Duodenal mucosa (tissue), 2 donors: ENCODE measurements around the gene PLCH2.

Experiments
- H3K27ac ChIP-seq: one replicate; pipeline ENCODE4 v1.7.0; 2013; ENCODE audit warnings: low read depth, low read length
- H3K27me3 ChIP-seq, 2 donors: one replicate each; pipeline ENCODE4 v1.7.0; 2013; ENCODE audit warnings: low read length in 2 of 2, control low read depth in 1 of 2; ENCODE audit not compliant: insufficient read depth in 2 of 2, control insufficient read depth in 1 of 2
- H3K36me3 ChIP-seq, 2 donors: one replicate each; pipeline ENCODE4 v1.7.0; 2013; ENCODE audit warnings: low read length in 2 of 2, control low read depth in 1 of 2; ENCODE audit not compliant: insufficient read depth in 2 of 2, control insufficient read depth in 1 of 2
- H3K4me1 ChIP-seq, 2 donors: one replicate each; pipeline ENCODE4 v1.7.0; 2013; ENCODE audit warnings: low read length in 2 of 2, control low read depth in 1 of 2; ENCODE audit not compliant: insufficient read depth in 2 of 2, control insufficient read depth in 1 of 2
- H3K4me3 ChIP-seq, 2 donors: one replicate each; pipeline ENCODE4 v1.7.0; 2013; ENCODE audit warnings: low read length in 2 of 2, low read depth in 1 of 2
- H3K9ac ChIP-seq, 2 donors: one replicate each; pipeline ENCODE4 v1.7.0; 2013; ENCODE audit warnings: low read length in 2 of 2, low read depth in 1 of 2
- H3K9me3 ChIP-seq, 2 donors: one replicate each; pipeline ENCODE4 v1.7.0; 2013; ENCODE audit warnings: low read length in 2 of 2, control low read depth in 1 of 2; ENCODE audit not compliant: control insufficient read depth in 1 of 2

Gene PLCH2

DNA sequence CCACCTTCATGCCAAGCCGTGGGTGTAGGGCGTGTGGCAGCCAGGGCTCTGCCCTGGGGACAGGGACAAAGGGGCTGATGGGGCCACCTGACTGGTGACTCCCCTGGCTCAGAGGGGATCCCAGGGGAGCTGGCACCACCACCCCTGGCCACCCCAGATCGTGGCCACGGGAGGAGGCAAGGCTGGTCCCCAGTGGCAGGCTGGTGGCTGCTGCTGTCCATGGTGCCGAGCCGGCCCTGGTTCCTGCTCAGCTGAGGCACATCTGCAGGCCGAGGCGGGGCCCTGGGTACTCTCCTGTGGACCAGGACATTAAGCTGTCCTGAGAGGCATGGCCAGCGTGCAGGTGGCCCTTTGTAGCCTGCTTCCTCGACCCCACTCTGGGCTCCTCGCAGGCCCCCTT, 6.5 kb downstream of the PLCH2 start:
- no peaks in the 10 kb centered on the region for H3K36me3 ChIP-seq
- no peaks in the 10 kb centered on the region for H3K9me3 ChIP-seq
- H3K4me1 ChIP-seq, result peaks cover 9 to 16% of the 10 kb centered on the region in 2 donors
- H3K9ac ChIP-seq, result no peak overlapping the region
- no peak overlapping the region for H3K4me3 ChIP-seq
- H3K27ac ChIP-seq, result no peak overlapping the region
- no peaks in the 10 kb centered on the region for H3K27me3 ChIP-seq

DNA sequence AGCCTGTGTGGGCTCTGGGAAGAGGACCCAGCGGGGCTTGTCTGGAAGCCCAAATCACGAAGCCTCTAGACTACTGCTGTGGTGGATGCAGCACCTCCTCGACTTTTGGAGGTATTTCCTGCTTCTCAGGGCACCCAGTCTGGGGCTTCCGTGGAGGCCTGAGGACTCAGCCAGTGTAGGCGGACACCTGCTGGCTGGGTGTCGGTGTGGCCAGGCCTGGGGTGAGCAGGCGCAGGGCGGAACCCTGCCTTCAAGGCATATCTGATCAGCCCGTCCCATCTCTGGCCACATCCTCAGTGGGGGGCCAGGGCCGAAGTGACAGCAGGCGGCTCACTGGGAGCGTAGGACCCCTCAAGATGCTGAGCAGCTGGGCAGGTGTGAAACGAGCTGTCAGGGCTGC, 6.9 kb downstream of the PLCH2 start:
- H3K27me3 ChIP-seq, result no peaks in the 10 kb centered on the region
- H3K9ac ChIP-seq, result no peak overlapping the region
- H3K36me3 ChIP-seq, result no peaks in the 10 kb centered on the region
- no peak overlapping the region for H3K4me3 ChIP-seq
- peaks cover 9 to 12% of the 10 kb centered on the region in 2 donors for H3K4me1 ChIP-seq
- H3K9me3 ChIP-seq, result peaks cover 0 to under 1% of the 10 kb centered on the region in 2 donors
- no peak overlapping the region for H3K27ac ChIP-seq

DNA sequence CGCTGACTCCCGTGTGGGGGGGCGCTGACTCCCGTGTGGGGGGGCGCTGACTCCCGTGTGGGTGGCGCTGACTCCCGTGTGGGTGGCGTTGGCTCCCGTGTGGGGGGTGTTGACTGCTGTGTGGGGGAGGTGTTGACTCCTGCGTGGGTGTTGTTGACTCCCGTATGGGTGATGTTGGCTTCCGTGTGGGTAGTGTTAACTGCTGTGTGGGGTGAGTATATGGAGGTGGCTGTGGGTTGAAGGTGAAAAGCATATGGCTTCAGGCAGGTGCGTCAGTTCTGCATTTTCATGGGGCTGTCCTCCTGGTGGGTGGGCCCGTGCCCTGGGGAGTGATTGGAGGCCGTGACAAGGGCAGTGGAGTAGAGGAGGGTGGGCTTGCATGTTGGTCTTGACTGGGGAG, 7.9 kb downstream of the PLCH2 start:
- Histone ChIP-seq H3K27ac (no peak overlapping the region), H3K27me3 (no peaks in the 10 kb centered on the region), H3K9ac (no peak overlapping the region), H3K36me3 (no peaks in the 10 kb centered on the region), H3K4me3 (no peak overlapping the region), H3K9me3 (peaks cover 0 to 9% of the 10 kb centered on the region in 2 donors), H3K4me1 (peaks cover 5% of the 10 kb centered on the region in 2 donors)

DNA sequence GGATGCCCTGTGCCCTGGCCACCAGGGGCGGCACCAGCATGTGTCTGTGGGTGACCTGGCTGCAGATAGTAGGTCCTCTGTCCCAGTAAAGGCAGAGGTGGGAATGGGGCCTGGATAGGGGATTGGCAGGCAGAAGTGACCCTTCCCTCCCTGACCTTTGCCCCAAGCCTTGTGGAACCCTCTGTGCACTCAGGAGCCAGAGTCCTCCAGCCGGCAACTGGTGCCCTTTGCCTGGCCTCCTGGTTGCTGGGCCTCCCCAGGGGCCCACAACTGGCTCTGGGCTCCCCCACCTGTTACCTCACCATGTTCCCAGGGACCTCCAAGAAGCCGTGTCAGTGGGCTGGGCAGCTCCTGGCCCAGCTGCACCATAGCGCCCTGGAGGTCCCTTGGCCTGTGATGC, 10.0 kb downstream of the PLCH2 start:
- Histone ChIP-seq H3K27ac (no peak overlapping the region), H3K36me3 (no peaks in the 10 kb centered on the region), H3K4me1 (peaks cover 5% of the 10 kb centered on the region in 2 donors), H3K4me3 (no peak overlapping the region), H3K27me3 (no peaks in the 10 kb centered on the region), H3K9ac (no peak overlapping the region), H3K9me3 (peaks cover 0 to 10% of the 10 kb centered on the region in 2 donors)

DNA sequence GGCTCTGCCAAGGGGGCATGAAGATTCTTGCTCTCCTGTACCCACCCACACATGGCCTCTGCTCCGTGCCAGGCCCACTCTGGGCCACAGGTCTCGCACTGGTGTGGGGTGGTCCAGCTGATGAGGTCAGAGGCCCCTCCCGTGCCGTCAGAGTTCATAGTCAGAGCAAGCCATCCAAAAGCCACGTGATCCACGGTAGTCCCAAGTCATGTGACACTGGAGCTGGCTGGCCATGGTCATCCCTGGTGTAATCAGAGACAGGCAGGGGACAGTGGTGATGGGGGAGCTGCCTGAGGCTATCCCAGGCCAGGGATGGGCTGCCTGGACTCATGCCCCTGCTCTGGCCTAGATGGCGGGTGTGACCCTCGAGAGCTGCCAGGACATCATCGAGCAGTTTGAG, 10.5 kb downstream of the PLCH2 start:
- H3K9me3 ChIP-seq, result peaks cover 0 to 10% of the 10 kb centered on the region in 2 donors
- H3K4me3 ChIP-seq, result no peak overlapping the region
- H3K9ac ChIP-seq, result no peak overlapping the region
- H3K27me3 ChIP-seq, result no peaks in the 10 kb centered on the region
- no peak overlapping the region for H3K27ac ChIP-seq
- no peaks in the 10 kb centered on the region for H3K36me3 ChIP-seq
- peaks cover 5% of the 10 kb centered on the region in 2 donors for H3K4me1 ChIP-seq

DNA sequence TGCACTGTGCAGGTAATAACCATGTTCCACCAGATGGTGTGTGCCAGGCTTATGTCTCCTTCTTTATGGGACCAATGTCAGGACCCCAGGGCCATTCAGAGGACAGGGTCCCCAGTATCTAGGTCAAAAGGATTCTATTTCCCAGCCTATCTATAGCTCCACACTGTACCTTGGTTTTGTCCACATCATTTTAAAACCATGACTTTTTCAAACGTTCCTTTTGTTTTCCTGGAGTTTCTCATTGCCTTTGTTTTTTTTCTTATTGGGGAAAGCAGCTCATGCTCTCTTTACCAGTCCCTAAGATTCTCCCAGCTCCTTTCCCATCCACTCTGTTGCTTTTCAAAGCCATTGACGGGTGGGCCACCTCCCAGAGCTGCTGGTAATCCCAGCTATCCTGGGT, 12.6 kb downstream of the PLCH2 start:
- Histone ChIP-seq H3K27ac (no peak overlapping the region), H3K36me3 (no peaks in the 10 kb centered on the region), H3K4me3 (no peak overlapping the region), H3K27me3 (no peaks in the 10 kb centered on the region), H3K9ac (no peak overlapping the region), H3K9me3 (peaks cover 0 to 10% of the 10 kb centered on the region in 2 donors), H3K4me1 (no peaks in the 10 kb centered on the region)

DNA sequence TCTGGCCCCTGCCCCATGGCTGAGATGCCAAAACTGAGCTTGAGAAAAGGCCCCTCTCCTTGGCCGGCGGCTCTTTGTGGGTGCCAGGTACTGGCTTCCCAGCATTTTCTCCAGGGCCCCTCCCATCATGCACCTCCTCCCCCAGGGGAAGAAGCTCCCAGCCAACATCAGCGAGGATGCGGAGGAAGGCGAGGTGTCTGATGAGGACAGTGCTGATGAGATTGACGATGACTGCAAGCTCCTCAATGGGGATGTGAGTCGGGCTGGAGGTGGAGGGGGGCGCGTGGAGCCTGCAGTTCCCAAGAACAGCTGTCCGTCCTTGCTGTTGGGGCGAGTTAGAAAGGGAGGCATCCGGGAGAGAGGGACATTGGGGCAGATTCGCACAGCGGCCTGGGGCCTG, 13.5 kb downstream of the PLCH2 start:
- Histone ChIP-seq H3K36me3 (no peaks in the 10 kb centered on the region), H3K27ac (no peak overlapping the region), H3K4me1 (no peaks in the 10 kb centered on the region), H3K27me3 (no peaks in the 10 kb centered on the region), H3K9ac (no peak overlapping the region), H3K9me3 (peaks cover 0 to 10% of the 10 kb centered on the region in 2 donors), H3K4me3 (no peak overlapping the region)

DNA sequence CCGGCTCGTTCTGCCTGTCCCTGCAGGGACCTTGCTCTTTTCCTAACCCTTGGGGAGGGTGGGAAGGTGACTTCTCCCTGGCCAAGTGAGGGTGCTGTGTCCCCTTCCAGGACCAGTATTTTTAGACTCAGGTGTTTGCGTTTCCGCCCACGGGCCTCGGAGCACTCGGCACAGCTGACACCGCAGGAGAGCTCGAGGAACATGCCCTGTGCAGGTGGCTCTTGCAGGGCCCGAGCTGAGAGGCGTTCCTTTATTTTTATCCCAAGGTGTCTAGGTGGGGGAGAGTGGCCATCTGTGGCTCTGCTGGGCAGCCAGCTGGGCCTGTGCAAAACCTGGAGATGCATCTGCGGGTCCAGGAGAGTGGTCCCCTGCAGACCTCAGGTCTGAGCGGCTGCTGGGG, 16.0 kb downstream of the PLCH2 start:
- Histone ChIP-seq H3K27ac (no peak overlapping the region), H3K9me3 (peaks cover 0 to 10% of the 10 kb centered on the region in 2 donors), H3K9ac (no peak overlapping the region), H3K36me3 (no peaks in the 10 kb centered on the region), H3K27me3 (no peaks in the 10 kb centered on the region), H3K4me1 (no peaks in the 10 kb centered on the region), H3K4me3 (no peak overlapping the region)

DNA sequence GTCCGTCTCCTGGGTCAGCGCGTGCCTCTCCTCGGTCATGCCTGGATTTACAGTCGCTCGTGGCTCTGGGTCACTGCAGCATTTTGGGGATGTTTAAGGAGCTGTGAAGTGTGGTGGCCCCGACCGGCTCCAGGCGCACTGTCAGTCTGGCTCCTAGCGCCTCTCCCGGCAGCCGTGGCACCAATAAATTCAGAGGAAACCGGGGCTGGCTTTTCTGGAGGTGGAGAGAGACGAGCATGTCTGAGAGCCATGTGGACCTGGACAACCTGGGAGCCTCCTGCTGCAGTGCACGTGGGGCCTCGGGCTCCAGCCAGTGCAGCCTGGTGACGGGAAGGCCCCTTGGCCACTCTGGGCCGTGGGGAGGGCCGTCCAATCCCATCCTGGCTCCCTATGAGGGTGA, 17.1 kb downstream of the PLCH2 start:
- H3K9ac ChIP-seq, result no peak overlapping the region
- H3K9me3 ChIP-seq, result peaks cover 0 to 8% of the 10 kb centered on the region in 2 donors
- H3K4me1 ChIP-seq, result no peaks in the 10 kb centered on the region
- H3K27me3 ChIP-seq, result no peaks in the 10 kb centered on the region
- H3K4me3 ChIP-seq, result no peak overlapping the region
- no peaks in the 10 kb centered on the region for H3K36me3 ChIP-seq
- H3K27ac ChIP-seq, result no peak overlapping the region

DNA sequence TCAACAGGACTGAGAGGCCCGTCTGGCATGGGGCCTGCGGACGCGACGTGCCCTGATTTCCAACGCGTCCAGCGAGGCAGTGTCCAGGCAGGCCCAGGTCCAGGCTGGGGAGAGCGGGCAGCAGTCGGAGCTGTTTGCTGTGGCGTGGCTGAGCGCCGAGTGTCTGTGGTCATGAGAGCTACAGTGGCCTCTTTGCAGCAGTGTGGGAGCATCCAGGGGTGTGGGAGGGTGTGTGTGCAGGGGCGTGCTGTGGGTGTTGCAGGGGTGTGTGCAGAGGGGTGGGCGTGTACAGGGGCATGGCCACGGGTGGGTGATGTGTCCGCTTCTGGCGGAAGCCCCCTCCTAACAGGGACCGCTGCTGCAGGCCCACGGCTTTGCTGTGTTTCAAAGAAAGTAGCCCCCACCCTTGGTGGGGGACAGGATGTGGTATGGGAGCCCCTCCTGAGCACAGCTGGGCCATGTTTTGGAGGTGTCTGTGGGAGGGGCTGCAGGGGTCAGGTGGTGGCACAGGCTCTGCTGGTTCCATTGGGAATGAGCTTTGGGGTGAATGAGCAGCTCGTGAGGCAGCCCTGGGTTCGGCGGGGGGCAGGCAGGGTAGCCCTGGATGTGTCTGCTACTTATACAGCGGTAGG, 17.7 kb downstream of the PLCH2 start:
- H3K4me3 ChIP-seq, result no peak overlapping the region
- no peak overlapping the region for H3K9ac ChIP-seq
- no peaks in the 10 kb centered on the region for H3K4me1 ChIP-seq
- H3K36me3 ChIP-seq, result no peaks in the 10 kb centered on the region
- no peak overlapping the region for H3K27ac ChIP-seq
- H3K27me3 ChIP-seq, result no peaks in the 10 kb centered on the region
- H3K9me3 ChIP-seq, result peaks cover 0 to 3% of the 10 kb centered on the region in 2 donors

DNA sequence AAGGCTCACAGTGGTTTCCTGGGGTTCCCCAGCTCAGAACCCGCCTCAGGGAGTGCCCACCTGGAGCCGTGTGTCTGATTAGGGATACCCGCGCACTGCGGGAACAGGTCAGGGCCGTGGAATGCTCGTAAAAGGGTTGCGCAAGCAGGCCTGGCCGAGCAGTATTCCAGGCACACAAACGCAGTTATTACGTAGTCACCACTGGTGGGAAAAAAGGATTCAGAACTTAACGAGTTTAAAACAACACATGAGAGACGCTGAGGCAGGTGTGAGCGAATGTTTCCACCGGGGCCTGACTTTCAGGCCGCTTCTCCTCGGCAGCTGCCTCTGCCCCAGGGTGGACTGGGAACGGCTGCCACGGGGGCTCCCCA, 18.2 kb downstream of the PLCH2 start:
- Histone ChIP-seq H3K27ac (no peak overlapping the region), H3K36me3 (no peaks in the 10 kb centered on the region), H3K4me1 (no peaks in the 10 kb centered on the region), H3K27me3 (no peaks in the 10 kb centered on the region), H3K9me3 (no peaks in the 10 kb centered on the region), H3K4me3 (no peak overlapping the region), H3K9ac (no peak overlapping the region)
